GM10266 (cell line): Measurements from ENCODE around the gene PHEX.

ENCODE experiments used
- DNase-seq: peaks from one replicate; pipeline ENCODE4 v3.0.0; 2012; ENCODE audit errors: extremely low spot score
- CTCF ChIP-seq: IDR thresholded peaks from 2 replicates; pipeline ENCODE4 v1.5.1; 2012; ENCODE audit warnings: mild to moderate bottlenecking, low read depth; ENCODE audit not compliant: control insufficient read depth, insufficient read depth; ENCODE audit errors: missing control alignments

The PHEX gene

DNA sequence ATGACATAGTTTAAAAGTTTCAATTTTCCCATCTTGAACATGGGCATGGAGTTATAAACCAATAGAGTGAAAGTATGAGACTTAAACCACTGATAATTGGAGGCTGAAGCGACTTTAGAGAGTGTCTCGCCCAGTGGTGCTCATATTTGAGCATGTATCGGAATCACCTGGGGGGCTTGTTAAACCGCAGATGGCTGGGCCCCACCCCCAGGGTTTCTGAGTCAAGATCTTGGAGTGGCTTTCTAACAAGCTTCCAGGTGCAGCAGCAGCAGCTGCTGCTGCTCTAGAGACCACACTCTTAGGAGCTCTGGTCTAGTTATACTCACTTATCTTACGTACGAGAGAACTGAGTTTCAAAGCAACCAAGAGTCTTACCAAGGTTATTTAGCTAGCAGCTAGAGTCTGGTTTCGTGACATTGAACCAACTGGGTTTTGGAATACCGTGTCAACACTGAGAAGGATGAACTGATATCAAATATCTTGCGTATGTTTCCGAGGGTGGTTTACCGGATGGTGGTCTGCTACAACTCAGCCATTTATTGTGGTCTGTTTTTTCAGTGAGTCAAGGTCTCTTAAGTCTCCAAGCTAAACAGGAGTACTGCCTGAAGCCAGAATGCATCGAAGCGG is 5.9 kb downstream of the PHEX start:
- no peak for DNase-seq
- TF ChIP-seq CTCF, result no peak

GRCh38 chrX:22039541-22039940 is 7.4 kb downstream of the PHEX start:
- TF ChIP-seq CTCF, result no peak
- DNase-seq, result no peak

GRCh38 chrX:22040184-22040583 is 8.1 kb downstream of the PHEX start:
- no peak for DNase-seq

DNA sequence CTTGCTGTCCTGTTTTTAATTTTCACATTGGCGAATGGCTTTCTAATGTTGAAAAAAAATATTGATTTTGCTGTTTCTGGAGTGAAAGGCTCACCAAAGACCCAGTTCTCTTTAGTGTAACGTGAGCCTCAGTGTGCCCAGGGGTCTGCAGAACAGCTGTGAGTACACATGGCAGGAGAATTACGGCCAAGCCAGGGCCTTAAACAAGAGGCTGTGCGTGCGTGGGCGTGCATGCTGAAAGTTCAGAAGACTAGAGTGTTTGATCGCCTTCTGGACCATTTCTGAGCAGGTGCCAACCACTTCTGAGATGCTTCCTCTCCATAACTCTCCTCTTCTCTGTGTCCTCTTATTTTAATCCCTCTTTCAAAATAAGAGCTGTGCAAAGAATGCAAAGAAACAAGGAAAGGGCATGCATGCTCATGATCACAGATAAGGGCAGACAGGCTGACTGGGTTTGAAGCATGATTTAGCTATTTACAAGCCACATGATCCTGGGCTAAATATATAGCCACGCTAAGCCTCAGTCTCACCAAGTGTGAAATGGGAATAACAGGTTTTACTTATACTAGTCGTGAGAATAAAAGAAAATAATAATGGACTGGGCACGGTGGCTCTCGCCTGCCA is 9.9 kb downstream of the PHEX start:
- no peak for TF ChIP-seq CTCF
- no peak for DNase-seq

More at GRCh38 chrX:22040184-22040583, 8.1 kb downstream of the PHEX start:
- no peak for TF ChIP-seq CTCF

- no peak for TF ChIP-seq CTCF
- DNase-seq, result no peak
Observed at GRCh38 chrX:22043872-22044271, 11.7 kb downstream of the PHEX start.

DNA sequence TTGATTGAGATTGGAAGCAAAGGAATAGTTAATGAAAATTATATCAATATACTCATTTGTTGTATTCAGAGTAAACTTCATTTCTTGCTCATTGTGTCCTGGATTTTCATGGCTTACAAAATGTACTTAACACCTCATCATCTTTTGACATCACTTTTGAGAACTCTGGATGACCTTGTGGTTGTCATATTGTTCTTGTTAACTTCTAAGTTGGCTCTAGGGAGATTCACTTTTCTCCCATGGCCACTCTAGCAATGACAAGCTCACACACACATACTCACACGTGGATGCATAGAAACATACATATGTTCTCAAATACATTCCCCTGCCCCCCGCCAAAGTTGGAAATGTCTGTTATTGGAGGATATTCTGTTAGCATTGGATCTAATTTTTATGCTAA is 15.3 kb downstream of the PHEX start:
- no peak for DNase-seq
- no peak for TF ChIP-seq CTCF

DNA sequence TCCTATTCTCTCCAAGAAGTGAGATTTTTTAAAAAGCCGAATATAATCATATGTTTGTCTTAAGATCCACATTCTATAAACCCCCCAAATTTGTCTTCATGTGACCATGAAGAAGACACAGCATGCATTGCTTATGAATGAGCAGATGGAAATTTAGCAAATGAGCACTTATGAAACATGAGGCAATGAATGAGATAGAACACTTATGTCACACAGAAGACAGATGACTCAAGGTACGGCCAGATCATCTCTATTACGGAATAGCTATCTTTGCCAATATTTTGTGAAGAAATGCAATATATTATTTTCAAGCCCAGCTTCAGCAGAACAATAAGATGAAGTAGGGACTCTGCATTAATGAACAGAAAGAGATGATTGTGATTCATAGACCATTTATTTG is 21.4 kb downstream of the PHEX start:
- DNase-seq, result no peak

More for the DNA sequence above, 21.4 kb downstream of the PHEX start:
- no peak for TF ChIP-seq CTCF
